ENCODE data around the gene PAWR.

Gene PAWR, protein sequence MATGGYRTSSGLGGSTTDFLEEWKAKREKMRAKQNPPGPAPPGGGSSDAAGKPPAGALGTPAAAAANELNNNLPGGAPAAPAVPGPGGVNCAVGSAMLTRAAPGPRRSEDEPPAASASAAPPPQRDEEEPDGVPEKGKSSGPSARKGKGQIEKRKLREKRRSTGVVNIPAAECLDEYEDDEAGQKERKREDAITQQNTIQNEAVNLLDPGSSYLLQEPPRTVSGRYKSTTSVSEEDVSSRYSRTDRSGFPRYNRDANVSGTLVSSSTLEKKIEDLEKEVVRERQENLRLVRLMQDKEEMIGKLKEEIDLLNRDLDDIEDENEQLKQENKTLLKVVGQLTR

DNA sequence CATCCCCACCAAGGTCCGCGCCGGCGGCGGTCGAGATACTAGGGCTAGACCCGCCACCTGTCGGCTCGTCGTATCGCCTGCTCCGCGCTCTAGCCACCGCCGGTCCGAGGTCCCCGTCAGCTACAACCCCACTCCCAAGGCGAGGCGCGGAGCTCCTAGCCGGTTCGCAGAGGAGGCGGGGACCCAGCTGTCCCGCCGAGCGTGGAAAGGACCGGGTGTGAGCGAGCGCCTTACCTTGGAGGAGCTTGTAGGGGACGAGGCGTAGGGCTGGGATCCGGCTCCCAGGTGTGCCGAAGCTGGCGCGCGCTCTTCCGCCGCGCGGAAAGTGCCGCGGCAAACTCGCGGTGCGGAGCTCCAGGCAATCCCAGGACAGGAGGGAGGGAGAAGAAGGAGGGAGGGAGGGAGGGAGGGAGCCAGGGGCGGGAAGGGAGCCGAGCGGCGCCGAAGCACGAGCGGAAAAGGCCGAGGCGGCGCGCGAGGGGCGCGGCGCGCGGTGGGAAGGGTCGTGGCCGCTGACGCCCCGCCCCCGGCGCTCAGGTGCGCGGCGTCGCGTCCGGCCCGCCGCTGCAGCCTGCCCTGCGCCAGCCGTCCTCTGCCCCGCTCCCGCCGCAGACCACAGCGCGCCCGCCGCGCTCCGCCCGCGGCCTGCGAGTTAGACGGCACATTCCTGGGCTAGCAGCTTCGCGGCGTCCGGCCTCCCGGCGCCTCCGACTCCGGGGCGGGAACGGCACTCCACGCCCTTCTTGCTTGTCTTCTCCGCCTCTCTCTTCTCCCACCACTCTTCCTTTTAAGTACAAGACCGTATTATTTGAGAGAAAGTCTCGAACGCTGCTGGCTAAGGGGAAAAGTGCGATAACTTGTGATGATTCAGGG, at the start of gene PAWR:
Gene PAWR, minus strand, starts transcription at position 327 of the 873 bp plus-strand sequence. CDS start 720 bp downstream, outside the sequence.
- peak; percentile 78 for DNase-seq

DNA sequence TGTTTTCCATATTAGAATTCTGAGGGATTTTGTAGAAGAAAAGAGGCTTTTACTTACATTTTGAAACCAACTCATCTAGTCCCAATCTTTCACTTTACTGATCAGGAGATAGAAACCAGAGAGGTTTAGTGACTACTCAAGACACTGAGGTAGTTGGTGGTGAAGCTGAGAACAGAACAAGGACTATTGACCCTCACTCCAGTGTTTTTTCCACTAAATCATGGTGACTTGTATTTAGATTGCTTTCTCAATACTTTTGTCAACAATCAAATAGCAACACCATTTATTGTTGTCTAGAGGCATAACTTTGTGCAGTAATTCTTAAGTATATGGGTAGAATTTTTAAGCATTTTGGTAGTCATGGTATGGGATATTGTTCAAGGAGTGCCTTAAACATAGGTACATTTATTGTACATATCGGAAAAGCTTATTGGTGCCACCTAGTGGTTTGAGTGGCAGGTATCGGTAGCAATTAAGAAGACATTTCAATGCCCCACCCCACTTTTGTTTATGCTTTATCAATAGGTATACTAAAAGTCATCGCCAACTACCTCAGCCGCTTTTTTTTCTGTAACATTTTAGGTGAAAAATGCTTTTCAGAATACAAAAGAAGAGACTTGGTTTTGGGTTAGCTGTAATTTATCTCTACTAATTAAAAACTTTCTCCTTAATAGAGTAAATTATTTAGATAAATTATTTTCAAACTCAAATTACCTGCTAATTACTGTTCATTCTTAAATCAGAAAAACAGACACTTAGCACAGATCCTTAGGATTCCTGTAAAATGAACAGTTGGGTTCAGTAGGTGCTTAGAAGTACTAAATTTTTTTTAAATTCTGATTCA, 47.3 kb upstream of the PAWR start:
- peak; percentile 82 for DNase-seq

DNA sequence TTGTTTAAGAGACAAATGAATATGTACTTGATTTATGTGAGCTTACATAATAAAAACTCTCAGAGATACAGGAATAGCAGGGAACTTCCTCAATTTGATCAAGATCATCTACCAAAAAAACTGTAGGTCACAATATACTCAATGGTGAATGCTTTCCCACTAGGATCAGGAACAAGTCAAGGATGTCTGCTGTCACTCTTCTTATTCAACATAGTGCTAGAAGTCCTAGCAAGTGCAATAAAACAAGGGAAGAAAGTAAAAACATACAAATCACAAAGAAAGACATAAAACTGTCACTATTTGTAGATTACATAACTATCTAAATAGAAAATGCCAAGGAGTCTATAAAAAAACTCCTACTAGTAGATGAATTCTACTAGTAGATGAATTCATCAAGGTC, 41.9 kb upstream of the PAWR start:
- peak; percentile 4 for DNase-seq

DNA sequence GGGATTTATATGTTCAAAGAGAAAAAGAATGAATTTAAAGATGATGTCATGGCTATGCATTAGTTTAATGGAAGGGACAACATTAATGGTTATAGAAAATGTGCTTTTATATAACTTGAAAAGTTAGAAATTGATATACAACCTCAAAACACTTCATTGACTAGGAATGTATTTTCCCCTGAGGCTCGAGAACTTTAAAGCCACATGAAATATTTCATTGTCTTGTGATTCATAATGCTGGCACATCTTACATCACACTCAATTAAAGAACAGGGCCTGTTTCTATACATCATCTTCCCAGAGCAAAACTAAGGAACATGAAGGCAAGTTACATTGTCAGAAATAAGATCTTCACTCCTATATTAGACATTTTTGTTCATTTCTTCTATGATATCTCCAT, 35.2 kb upstream of the PAWR start:
- DNase-seq, result no peak

DNA sequence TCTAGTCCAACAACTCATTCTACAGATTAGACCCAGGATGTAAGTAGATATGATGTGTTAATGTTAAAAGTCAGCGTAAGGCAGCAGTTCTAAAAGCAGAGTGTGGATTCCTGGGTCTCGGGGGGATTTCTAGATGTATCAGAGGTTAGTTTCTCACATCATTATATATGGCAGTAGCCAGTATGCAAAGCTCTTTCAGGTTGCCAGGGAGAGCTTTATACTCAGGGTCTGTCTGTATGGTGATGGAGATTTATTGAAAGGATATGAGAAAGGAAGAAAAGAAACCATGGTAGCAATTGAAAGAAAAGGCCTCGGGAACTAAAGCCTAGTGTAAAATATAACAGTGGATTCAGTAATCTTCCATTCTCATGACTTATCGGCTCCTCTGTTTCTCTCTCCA, 26.2 kb upstream of the PAWR start:
- no peak for DNase-seq

DNA sequence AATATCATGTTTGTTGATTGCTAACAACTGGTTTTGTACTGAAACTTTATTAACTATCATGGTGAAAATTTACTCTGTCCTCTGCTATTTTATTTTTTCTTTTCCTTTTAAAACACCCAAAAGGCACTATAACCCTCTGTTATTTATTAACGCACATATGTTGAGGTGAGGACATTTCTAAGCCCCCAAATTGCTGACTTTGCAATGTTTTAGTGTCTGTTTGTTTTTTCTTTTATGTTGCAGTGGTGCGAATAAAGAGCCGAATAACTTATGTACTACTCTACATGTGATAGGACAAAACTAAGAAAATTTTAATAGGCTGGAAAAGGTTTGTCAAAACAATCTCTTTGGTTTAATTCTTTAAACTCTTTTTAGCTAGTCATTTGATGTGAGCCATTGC, 24.5 kb upstream of the PAWR start:
- no peak for DNase-seq

DNA sequence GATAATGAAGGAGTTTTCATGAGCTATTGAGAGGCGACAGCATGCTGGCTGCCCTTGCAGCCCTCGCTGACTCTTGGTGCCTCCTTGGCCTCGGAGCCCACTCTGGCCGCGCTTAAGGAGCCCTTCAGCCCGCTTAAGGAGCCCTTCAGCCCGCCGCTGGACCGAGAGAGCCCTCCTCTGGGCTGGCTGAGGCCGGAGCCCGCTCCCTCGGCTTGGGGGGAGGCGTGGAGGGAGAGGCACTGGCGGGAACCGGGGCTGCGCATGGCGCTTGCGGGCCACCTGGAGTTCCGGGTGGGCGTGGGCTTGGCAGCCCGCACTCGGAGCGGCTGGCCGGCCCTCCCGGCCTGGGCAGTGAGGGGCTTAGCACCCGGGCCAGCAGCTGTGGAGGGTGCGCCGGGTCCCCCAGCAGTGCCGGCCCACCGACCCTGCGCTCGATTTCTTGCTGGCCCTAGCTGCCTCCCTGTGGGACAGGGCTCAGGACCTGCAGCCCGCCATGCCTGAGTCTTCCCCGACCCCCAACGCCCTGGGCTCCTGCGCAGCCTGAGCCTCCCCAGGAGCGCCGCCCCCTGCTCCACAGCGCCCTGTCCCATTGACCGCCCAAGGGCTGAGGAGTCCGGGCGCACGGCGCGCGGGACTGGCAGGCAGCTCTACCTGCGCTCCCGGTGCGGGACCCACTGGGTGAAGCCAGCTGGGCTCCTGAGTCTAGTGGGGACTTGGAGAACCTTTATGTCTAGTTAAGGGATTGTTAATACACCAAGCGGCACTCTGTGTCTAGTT, 20.1 kb upstream of the PAWR start:
- DNase-seq, result no peak

DNA sequence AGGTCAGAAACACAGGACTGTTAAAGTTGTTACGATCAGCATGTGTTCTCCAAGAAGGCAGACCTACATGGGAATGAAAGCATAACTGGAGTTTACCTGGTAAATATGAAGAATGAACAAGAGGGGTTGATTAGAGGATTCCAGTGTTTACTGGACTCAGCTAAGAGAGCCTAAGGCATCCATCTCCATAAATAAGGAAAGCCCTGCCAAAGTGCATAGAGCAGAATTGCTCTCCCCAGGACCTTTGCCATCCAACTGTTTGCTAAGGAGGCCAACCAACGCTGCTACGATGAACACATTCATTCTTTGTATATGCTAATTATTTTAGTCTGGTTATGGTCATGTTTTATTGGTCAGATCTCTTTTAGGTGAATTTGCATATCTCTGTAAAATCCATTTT, 17.1 kb upstream of the PAWR start:
- DNase-seq, result no peak

DNA sequence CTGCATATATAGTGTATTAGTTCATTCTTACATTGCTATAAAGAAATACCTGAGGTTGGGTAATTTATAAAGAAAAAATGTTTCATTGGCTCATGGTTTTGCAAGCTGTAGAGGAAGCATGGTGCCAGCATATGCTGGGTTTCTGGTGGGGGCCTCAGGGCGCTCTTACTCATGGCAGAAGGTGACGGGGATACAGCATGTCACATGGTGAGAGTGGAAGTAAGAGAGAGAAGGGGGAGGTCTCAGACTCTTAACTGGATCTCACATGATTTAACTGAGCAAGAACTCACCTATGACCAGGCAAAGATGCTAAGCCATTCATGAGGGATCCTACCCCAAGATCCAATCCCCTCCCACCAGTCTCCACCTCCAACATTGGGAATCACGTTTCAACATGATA, 15.9 kb upstream of the PAWR start:
- DNase-seq, result no peak

DNA sequence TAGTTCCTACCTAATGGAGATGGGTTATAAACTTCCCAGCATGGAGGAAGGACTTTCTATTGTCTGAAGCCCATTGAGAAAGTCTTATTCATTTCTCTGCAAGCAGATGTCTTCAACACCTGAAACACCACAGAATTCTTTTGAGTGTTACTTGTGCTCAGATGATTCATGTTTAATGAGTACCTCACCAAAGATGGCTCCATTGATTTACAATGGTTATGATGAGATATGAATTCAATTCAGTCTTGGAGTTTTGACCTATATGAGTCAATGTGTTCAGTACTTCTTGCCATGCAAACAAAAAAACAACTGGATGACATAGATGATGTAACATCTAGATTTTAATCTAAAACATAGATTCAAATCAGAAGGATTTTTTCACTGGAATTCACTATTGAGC, 15.4 kb upstream of the PAWR start:
- DNase-seq, result no peak

DNA sequence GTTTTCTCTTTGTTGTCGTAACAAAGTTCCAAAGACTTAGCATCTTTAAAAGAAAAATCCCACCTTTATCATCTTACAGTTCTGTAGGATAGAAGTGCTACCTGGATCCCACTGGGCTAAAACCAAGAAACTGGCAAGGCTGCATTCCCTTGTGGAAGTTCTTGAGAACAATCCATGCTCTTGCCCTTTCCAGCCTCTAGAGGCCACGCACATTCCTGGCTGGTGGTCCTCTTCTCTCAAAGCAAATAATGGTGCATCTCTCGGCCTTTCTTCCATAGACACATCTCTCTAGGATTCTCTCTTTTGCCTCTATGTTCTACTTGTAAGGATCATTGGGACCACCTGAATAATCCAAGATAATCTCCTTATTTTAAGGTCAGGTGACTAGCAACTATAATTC, 8.2 kb upstream of the PAWR start:
- DNase-seq, result no peak

DNA sequence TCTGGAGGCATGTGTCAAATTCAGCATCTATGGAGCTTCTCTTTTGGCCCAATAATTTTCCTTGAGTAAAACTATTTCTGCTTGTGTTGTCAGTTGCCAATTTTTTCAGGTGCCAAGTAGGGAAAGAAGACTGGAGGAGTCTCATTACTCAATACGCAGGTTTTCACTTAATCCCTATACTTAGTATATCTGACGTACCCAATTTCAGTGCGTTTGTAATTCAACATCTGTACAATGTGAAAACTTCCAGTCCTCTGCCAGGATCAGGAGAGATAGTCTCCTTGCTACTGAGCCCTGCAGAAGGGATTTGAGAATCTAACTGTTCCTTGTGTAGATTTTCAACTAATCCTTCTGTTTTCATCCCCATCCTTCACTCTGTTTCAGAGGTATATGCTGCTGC, 5.7 kb upstream of the PAWR start:
- DNase-seq, result no peak

DNA sequence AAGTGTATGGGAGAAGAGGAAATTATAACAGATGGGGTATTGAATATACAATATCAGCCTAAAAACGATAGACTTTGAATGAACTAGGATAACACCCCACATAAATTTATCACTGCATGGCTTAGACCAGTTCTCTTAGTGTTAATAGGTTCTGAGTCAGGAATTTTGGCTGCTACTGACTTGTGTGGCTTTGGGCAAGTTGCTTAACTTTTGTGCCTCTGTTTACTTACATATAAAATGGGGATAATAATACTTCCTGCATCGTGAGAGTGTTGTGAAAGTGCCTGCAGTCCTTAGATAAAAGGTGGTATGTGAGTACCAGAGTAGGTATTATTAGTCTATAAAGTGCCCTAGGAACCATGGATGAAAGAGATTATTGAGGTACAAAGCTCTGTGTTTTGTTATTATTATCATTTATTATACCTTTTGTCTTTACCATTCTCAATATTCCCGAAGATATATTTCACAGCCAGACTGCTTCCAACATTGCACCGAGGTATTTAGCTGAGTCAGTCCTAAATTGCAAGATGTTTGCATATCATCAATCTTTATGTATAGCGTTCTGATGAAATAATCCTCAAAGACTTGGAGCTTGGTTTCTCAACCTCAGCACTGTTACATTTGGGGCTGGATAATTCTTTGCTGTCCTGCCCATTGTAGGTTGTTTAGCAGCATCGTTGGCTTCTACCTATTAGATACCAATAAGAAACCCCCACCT, 2.3 kb upstream of the PAWR start:
- DNase-seq, result no peak

DNA sequence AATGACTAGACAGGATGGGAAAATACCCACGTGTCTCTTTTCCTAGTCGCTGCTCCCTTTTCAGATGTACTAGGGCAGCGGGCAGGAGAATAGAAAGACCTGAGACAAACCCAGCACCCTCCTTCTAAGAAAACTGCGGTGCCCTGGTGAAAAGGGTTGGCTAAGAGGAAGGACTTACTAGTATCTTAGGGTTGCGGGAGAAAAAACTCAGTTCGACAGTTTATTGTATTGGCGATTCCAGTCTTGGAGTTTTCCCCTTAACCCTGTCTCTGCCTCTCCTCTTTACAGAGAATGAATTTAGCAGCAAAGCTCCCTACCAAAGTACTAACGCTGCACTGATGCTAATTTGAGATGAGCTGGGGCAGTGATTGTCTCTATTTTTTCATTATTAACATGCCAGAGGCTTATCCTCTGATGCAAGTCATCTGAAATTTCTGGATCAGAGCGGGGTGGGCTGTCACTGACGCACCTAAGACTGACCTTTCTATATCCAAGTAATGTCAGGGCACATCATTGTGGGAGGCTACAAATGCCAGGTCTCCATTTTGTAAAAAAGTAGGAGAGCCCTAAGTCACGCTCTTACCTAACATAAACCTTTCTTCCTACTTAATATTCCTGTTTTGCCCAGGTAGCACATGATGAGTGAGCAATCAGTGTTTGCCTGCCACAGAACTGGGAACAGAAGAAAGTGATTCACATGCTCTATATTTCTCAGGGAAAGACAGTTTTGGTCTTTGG, 916 bp upstream of the PAWR start:
- DNase-seq, result peak; percentile 6

DNA sequence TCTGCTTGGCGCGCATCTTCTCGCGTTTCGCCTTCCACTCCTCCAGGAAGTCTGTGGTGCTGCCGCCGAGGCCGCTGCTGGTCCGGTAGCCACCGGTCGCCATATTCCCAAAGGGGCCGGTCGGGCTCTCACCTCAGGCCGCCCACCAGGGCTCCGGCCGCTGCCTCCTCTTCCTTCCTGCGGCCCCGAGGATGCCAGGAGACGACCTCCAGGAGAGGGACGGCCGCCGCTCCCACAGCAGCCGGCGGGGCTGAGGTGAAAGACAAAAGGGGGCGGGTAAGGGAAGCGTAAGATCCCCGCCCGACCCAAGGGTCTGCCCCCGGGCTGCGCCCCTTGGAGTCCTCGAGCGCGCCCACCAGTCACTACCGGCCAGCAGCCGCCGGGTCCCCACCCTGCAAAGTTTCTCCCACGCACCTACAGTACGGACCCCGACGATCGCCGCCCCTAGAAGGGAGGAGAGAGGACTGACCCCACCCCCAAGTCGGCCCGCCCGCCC, 574 bp downstream of the PAWR start:
- peak; percentile 44 for DNase-seq

DNA sequence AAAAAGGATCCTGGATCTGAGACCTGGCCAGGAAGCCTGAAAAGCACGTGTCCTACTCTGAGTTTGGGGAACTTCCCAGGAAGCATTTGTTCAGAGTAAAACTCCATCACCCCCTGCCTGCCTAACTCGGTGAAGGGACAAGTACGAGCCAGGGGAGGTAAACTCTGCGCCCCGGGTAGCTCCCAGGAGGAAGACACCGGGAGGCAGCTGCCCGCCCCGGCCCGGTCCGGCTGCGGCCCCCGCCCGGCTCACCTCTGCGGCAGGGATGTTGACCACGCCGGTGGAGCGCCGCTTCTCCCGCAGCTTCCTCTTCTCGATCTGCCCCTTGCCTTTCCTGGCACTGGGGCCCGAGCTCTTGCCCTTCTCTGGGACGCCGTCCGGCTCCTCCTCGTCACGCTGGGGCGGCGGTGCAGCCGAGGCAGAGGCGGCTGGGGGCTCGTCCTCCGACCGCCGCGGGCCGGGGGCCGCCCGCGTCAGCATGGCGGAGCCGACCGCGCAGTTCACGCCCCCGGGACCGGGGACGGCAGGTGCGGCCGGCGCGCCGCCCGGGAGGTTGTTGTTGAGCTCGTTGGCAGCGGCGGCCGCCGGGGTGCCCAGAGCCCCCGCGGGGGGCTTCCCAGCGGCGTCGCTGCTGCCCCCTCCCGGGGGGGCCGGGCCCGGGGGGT, 1.2 kb downstream of the PAWR start:
- peak; percentile 68 for DNase-seq

DNA sequence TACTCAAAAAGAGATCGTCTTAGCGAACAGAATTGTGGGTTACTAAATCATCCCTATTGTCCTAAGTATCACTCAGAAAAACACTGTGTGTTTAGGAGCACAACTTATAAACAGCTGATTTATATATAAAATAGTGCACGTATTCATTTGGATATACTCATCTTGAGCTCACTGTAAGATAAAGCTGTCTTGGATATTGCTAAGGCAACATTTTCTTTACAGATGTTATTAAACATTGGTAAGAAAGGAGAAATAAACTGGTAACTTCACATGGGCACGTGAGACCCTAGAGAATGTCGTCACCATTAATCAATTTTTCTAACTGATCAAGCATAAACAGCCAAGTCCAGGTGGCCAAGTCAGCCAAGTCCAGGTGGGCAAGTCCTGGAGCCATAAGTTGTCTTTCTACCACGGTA, 1.7 kb downstream of the PAWR start:
- peak; percentile 18 for DNase-seq

DNA sequence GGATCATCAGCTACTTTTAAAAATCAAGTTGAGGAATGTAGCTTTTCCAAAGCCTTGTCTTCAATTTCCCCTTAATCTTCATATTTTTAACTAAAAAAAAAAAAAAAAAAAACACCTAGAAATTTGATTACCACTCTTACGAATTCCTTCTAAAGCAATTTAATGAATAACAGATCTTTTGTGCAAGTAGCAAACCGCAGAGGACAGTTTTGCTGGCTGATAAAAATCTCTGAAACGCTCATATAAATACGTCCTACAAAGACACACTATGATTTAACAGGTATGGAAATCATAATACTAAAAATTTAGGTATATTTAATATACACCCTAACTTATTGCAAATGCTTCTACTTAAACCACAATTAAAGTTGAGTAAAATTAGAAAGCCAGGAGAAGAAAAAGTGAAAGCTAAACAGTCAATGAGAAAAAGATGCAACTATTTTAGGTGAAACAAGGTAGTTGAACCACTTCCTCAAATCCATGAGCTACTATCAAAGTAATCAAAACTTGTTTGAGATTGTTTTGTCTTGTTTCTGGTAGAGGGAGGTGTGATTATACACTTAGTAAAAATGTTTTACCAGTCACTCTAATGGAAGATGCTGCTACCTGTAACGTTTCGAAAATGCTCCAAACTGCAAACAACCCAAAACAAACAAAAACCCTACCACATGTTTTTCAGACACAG, 2.2 kb downstream of the PAWR start:
- DNase-seq, result peak; percentile 27

DNA sequence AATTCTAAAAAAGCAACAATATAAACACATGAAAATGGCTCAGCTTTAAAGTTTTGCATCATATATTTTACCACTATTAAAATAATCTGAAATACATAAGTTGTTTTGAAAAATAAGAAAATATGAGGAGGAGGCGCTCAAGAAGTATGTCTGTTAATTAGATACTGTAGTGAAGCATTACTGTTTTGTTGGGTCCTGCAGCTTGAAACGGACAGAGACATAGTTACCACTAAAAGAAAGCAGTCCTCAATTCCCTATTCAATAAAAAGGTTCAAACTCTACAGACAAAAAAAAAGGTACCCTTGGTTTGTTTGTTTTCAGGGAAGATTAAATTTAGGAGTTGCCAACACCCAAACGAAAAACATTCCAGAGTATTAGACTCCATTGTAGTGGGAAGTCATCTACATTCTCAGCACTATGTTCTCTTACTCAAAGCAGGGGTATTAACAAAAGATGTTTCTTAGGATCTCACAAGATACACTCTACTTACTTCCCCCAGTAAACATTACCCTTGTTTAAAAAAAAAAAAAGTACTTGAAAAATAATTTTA, 3.0 kb downstream of the PAWR start:
- peak; percentile 5 for DNase-seq
